Loucy (cell line): ENCODE data around the gene OSM.

Experiments
- CTCF ChIP-seq: fragments of 200-600 bp; sonication (generic); conservative IDR thresholded peaks from 2 replicates; pipeline ENCODE4 v1.5.1; 2014; ENCODE audit warnings: mild to moderate bottlenecking, antibody characterized with exemption, low read length
- EZH2phosphoT487 ChIP-seq: fragments of 200-600 bp; IDR thresholded peaks from 2 replicates; pipeline ENCODE4 v1.6.1; 2018; ENCODE audit warnings: antibody characterized with exemption, mild to moderate bottlenecking, moderate library complexity, borderline replicate concordance

- TF ChIP-seq CTCF (no peak), EZH2phosphoT487 (no peak)
Measured at GRCh38 chr22:30304495-30305244, 38.0 kb upstream of the OSM start.
